Esophagus (tissue), 2 donors: Measurements from ENCODE around the gene PCDHGB4. TPM values are rescaled to one million over a fixed set of nuclear protein-coding genes. Genes with fewer than 3 reads are reported as not detected.

Experiments
- polyA plus RNA-seq, 2 donors: library from polyadenylated mRNA; stranded (reverse); fragments of 200-250 nt; gene quantifications; one replicate each; pipeline ENCODE4 v1.2.3, GENCODE V29; 2013
- donor health status: healthy with polysubstance abuse.
- donor health status: Bipolar disorder and iron deficiency.

Gene PCDHGB4
- polyA plus RNA-seq, 2 donors: 0.36 to 0.37 TPM

Other genes with a start within 250 kb of the PCDHGB4 start
- gene PCDHB6, start 237.6 kb upstream of the PCDHGB4 start, polyA plus RNA-seq: under 1 TPM; 0.06 to 0.09 TPM
- under 1 TPM; 0.02 to 0.14 TPM for gene PCDHB7, start 215.1 kb upstream of the PCDHGB4 start, polyA plus RNA-seq
- gene PCDHB8, start 209.9 kb upstream of the PCDHGB4 start, polyA plus RNA-seq: under 1 TPM; 0.04 TPM
- gene PCDHB16, start 205.3 kb upstream of the PCDHGB4 start, polyA plus RNA-seq: under 1 TPM; 0.08 to 0.16 TPM
- under 1 TPM; 0.16 to 0.18 TPM for gene PCDHB9, start 200.5 kb upstream of the PCDHGB4 start, polyA plus RNA-seq
- under 1 TPM; 0.10 to 0.44 TPM for gene PCDHB10, start 195.3 kb upstream of the PCDHGB4 start, polyA plus RNA-seq
- gene PCDHB11, start 188.1 kb upstream of the PCDHGB4 start, polyA plus RNA-seq: under 1 TPM; 0.16 to 0.47 TPM
- gene PCDHB12, start 179.0 kb upstream of the PCDHGB4 start, polyA plus RNA-seq: under 1 TPM; 0.08 to 0.15 TPM
- under 1 TPM; 0.29 to 0.33 TPM for gene PCDHB13, start 173.8 kb upstream of the PCDHGB4 start, polyA plus RNA-seq
- gene PCDHB14, start 164.4 kb upstream of the PCDHGB4 start, polyA plus RNA-seq: under 1 TPM; 0.67 to 0.88 TPM
- gene PCDHB15, start 142.3 kb upstream of the PCDHGB4 start, polyA plus RNA-seq: under 1 TPM; 0.37 to 0.80 TPM
- under 1 TPM; 0.05 to 0.29 TPM for gene SLC25A2, start 83.6 kb upstream of the PCDHGB4 start, polyA plus RNA-seq
- gene TAF7, start 66.9 kb upstream of the PCDHGB4 start, polyA plus RNA-seq: 10 to 100 TPM; 22.5 to 35.3 TPM
- under 1 TPM; 0.13 to 0.22 TPM for gene PCDHGA1, start 57.2 kb upstream of the PCDHGB4 start, polyA plus RNA-seq
- gene PCDHGA2, start 48.9 kb upstream of the PCDHGB4 start, polyA plus RNA-seq: under 1 TPM; 0.14 to 0.27 TPM
- gene PCDHGA3, start 43.9 kb upstream of the PCDHGB4 start, polyA plus RNA-seq: under 1 TPM; 0.08 to 0.12 TPM
- gene PCDHGB1, start 37.6 kb upstream of the PCDHGB4 start, polyA plus RNA-seq: under 1 TPM; 0.19 to 0.39 TPM
- under 1 TPM; 0.11 to 0.12 TPM for gene PCDHGA4, start 32.7 kb upstream of the PCDHGB4 start, polyA plus RNA-seq
- under 1 TPM; 0.20 to 0.39 TPM for gene PCDHGB2, start 27.7 kb upstream of the PCDHGB4 start, polyA plus RNA-seq
- gene PCDHGA5, start 23.5 kb upstream of the PCDHGB4 start, polyA plus RNA-seq: under 1 TPM; 0.14 to 0.28 TPM
- gene PCDHGB3, start 17.5 kb upstream of the PCDHGB4 start, polyA plus RNA-seq: under 1 TPM; 0.13 to 0.37 TPM
- under 1 TPM; 0.36 to 0.63 TPM for gene PCDHGA6, start 13.8 kb upstream of the PCDHGB4 start, polyA plus RNA-seq
- under 1 TPM; 0.24 to 0.53 TPM for gene PCDHGA7, start 5.0 kb upstream of the PCDHGB4 start, polyA plus RNA-seq
- under 1 TPM; 0.06 to 0.29 TPM for gene PCDHGA8, start 4.9 kb downstream of the PCDHGB4 start, polyA plus RNA-seq
- 1 to 10 TPM; 1.0 to 1.7 TPM for gene PCDHGB5, start 10.2 kb downstream of the PCDHGB4 start, polyA plus RNA-seq
- gene PCDHGA9, start 15.1 kb downstream of the PCDHGB4 start, polyA plus RNA-seq: under 1 TPM; 0.54 to 0.83 TPM
- under 1 TPM; 0.60 to 0.92 TPM for gene PCDHGB6, start 20.3 kb downstream of the PCDHGB4 start, polyA plus RNA-seq
- 1 to 10 TPM; 1.1 to 1.2 TPM for gene PCDHGA10, start 25.3 kb downstream of the PCDHGB4 start, polyA plus RNA-seq
- gene PCDHGB7, start 30.0 kb downstream of the PCDHGB4 start, polyA plus RNA-seq: 1 to 10 TPM; 1.2 to 1.4 TPM
- under 1 TPM; 0.44 to 0.75 TPM for gene PCDHGA11, start 33.4 kb downstream of the PCDHGB4 start, polyA plus RNA-seq
- gene PCDHGA12, start 42.8 kb downstream of the PCDHGB4 start, polyA plus RNA-seq: under 1 TPM; 0.34 to 0.65 TPM
- 10 to 100 TPM; 25.8 to 32.1 TPM for gene PCDHGC3, start 88.3 kb downstream of the PCDHGB4 start, polyA plus RNA-seq
- under 1 TPM; 0.05 to 0.45 TPM for gene PCDHGC4, start 97.3 kb downstream of the PCDHGB4 start, polyA plus RNA-seq
- gene PCDHGC5, start 101.4 kb downstream of the PCDHGB4 start, polyA plus RNA-seq: under 1 TPM; 0.05 to 0.43 TPM
- 10 to 100 TPM; 84.2 to 84.5 TPM for gene DIAPH1, start 231.3 kb downstream of the PCDHGB4 start, polyA plus RNA-seq
- 10 to 100 TPM; 38.9 to 46.3 TPM for gene HDAC3, start 249.2 kb downstream of the PCDHGB4 start, polyA plus RNA-seq
- gene RELL2, start 249.3 kb downstream of the PCDHGB4 start, polyA plus RNA-seq: 1 to 10 TPM; 6.3 to 6.7 TPM